Smooth muscle cell (in vitro differentiated cells): ENCODE results near the gene ELMO1. TPM values are rescaled to one million over a fixed set of nuclear protein-coding genes. Genes with fewer than 3 reads are reported as not detected.

Experiments used
- DNase-seq: peaks from one replicate; lab custom pipeline; 2025; ENCODE audit not compliant: unreplicated experiment; lab: John Stamatoyannopoulos, UW
- H2AFZ ChIP-seq: fragments of 200-600 bp; sonication (generic); 2 replicates; pipeline ENCODE4 v1.6.0; 2016; ENCODE audit warnings: antibody characterized with exemption, low read depth, mild to moderate bottlenecking
- H3F3A ChIP-seq: fragments of 200-600 bp; sonication (generic); 2 replicates; pipeline ENCODE4 v1.6.0; 2017; ENCODE audit warnings: antibody characterized with exemption, low read depth
- H3K27ac ChIP-seq: fragments of 200-600 bp; sonication (generic); 2 replicates; pipeline ENCODE4 v1.5.1; 2016; ENCODE audit warnings: low read depth, mild to moderate bottlenecking
- H3K27me3 ChIP-seq: fragments of 200-600 bp; sonication (generic); 2 replicates; pipeline ENCODE4 v1.6.1; 2016; ENCODE audit warnings: low read depth, mild to moderate bottlenecking
- H3K36me3 ChIP-seq: fragments of 200-600 bp; sonication (generic); 2 replicates; pipeline ENCODE4 v1.5.1; 2016; ENCODE audit warnings: low read depth
- H3K4me1 ChIP-seq: fragments of 200-600 bp; sonication (generic); 2 replicates; pipeline ENCODE4 v1.5.1; 2016; ENCODE audit warnings: low read depth
- H3K4me2 ChIP-seq: fragments of 200-600 bp; sonication (generic); 2 replicates; pipeline ENCODE4 v1.6.0; 2016; ENCODE audit warnings: mild to moderate bottlenecking
- H3K4me3 ChIP-seq: fragments of 200-600 bp; sonication (generic); 2 replicates; pipeline ENCODE4 v1.5.1; 2016; ENCODE audit warnings: mild to moderate bottlenecking
- H3K79me2 ChIP-seq: fragments of 200-600 bp; sonication (generic); 2 replicates; pipeline ENCODE4 v1.6.0; 2016; ENCODE audit warnings: low read depth, mild to moderate bottlenecking
- H3K9ac ChIP-seq: fragments of 200-600 bp; sonication (generic); 2 replicates; pipeline ENCODE4 v1.6.0; 2016; ENCODE audit warnings: low read depth
- H3K9me3 ChIP-seq: fragments of 200-600 bp; sonication (generic); replicated peaks from 2 replicates; pipeline ENCODE4 v1.5.1; 2016; ENCODE audit warnings: low read depth
- H4K20me1 ChIP-seq: fragments of 200-600 bp; sonication (generic); 2 replicates; pipeline ENCODE4 v1.6.0; 2016; ENCODE audit warnings: low read depth
- WGBS: methylation state at CpG from one replicate; pipeline ENCODE4 v1.1.7; 2016; ENCODE audit warnings: low lambda C conversion rate; 5-methylcytosine and 5-hydroxymethylcytosine counted together
- polyA plus RNA-seq: library from polyadenylated mRNA; unstranded; fragments of >200 nt; fragmentation: Nextera tagmentation; extraction: Ambion mirVana; gene quantifications from 2 replicates; pipeline ENCODE4 v1.2.1, GENCODE V29; 2016
- total RNA-seq: library from RNA; depleted of rRNA; stranded (reverse); fragments of >200 nt; gene quantifications from 2 replicates; pipeline ENCODE4 v1.2.3, GENCODE V29; 2014
- TF ChIP-seq, protein P1 (sequence below): fragments of 200-600 bp; sonication (generic); IDR thresholded peaks from 2 replicates; pipeline ENCODE4 v1.5.1; 2017; ENCODE audit warnings: borderline replicate concordance, mild to moderate bottlenecking, antibody characterized with exemption; ENCODE audit not compliant: insufficient read depth, poor library complexity, severe bottlenecking

Gene ELMO1
- total and polyA plus RNA-seq, 2 experiments from 2014 or later = 8.2 to 36.0 TPM

DNA sequence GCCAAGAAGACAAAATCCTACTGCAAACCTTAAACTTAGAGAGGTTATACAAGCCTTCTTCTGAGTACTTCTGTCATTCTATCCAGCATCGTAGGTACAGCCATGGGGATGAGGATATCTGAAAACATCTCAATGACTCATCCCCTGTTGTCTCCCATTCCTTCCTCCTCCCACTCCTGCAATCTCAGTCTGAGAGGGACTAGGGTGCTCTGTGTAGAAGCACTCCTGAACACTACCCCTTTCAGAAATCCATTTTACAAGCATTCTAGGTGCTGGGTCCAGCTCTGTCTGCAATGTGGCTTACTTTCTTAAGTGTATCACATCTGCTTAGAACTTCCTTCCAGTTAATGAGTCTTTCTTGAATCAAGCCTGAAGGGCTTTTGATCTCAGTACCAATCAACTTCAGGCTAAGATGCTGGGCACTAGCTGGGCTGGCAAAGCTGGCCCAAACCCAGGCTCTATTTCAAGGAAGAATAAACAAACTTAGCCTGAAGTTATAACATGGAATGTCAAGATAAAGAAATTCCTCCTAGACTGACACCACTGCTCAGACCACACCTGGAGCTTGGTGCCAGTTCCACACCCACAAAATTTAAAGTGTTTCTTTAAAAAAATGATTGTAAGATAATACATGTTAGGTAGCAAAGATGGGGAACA is 454.1 kb downstream of the ELMO1 start:
- Histone ChIP-seq H3K36me3 (no peaks in the 10 kb centered on the region), H3K4me3 (no peak overlapping the region), H3K4me1 (no peaks in the 10 kb centered on the region), H3K27me3 (no peaks in the 10 kb centered on the region), H2AFZ (no peak overlapping the region), H3K79me2 (no peaks in the 10 kb centered on the region), H3K9ac (no peak overlapping the region), H3F3A (no peaks in the 10 kb centered on the region), H3K4me2 (no peak overlapping the region), H4K20me1 (no peaks in the 10 kb centered on the region), H3K27ac (no peak overlapping the region), H3K9me3 (no peaks in the 10 kb centered on the region)
- TF ChIP-seq, protein P1, sequence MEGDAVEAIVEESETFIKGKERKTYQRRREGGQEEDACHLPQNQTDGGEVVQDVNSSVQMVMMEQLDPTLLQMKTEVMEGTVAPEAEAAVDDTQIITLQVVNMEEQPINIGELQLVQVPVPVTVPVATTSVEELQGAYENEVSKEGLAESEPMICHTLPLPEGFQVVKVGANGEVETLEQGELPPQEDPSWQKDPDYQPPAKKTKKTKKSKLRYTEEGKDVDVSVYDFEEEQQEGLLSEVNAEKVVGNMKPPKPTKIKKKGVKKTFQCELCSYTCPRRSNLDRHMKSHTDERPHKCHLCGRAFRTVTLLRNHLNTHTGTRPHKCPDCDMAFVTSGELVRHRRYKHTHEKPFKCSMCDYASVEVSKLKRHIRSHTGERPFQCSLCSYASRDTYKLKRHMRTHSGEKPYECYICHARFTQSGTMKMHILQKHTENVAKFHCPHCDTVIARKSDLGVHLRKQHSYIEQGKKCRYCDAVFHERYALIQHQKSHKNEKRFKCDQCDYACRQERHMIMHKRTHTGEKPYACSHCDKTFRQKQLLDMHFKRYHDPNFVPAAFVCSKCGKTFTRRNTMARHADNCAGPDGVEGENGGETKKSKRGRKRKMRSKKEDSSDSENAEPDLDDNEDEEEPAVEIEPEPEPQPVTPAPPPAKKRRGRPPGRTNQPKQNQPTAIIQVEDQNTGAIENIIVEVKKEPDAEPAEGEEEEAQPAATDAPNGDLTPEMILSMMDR = no peak
- DNase-seq = no peak
- WGBS = 17% methylated on average over 1 of the region's 1 CpG

DNA sequence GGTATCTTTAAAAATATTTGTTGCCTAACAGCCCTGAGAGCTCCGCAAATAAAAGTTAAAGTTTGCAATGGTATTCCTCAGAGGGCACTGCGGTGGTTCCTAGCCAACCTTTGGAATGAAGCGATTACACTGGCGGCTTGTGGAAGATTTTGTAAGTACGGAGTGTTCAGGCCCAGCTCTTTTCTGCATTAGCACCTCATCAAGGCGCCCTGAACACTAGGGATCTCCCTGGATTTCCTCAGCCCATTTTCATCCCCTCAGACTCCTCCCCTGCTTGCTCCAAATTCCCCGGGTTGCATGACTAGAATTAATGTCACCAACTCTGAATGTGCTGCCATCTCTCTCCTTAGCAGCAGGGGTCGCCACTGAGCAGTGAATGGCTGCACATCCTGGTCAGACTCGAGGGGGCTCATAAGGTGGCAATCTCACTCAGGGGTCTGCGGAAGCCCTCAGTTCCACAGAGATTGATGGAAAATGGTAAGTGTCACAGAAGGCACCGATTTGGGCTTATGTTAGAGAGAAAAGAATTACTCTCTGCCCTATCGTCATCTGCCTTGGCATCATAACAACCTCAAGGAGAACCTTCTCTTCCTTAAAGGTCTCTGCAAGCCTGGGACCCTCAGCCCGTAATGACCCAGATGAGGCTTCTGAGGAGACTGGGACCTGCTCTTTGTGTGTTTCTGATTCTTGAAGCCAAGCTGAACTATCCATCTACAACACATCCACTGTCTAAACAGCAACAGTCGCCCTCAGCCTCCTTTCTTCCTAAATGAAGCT is 461.5 kb downstream of the ELMO1 start:
- Histone ChIP-seq H3K9me3 (no peaks in the 10 kb centered on the region), H4K20me1 (no peaks in the 10 kb centered on the region), H3K4me3 (no peak overlapping the region), H3K27me3 (no peaks in the 10 kb centered on the region), H3K36me3 (no peaks in the 10 kb centered on the region), H3K79me2 (no peaks in the 10 kb centered on the region), H2AFZ (no peak overlapping the region), H3K9ac (no peak overlapping the region), H3K4me2 (no peak overlapping the region), H3F3A (no peaks in the 10 kb centered on the region), H3K4me1 (peaks cover 4% of the 10 kb centered on the region), H3K27ac (no peak overlapping the region)
- TF ChIP-seq, protein P1 = peak; percentile 86
- 54% methylated on average over 14 of the region's 14 CpGs for WGBS
- DNase-seq = peak; percentile 39

DNA sequence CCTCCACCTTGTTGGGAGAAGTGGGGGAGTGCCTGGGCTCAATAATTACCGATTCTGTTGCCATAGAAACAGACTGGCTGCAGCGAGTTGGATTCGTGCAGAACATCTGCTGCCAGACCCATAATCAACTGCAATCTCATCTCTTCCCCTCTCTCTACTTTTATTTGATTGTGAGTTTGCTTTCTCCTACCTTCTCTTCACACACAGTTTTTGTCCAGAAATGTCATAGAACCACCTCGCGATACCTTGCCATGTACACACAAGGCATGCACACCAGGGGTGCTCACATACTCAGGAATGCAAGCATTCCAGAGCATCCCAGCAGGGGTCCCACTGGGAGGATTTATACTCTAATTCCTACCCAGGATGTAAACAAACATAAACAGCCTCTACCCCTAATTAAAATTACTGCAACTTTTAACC is 462.1 kb downstream of the ELMO1 start:
- 60% methylated on average over 5 of the region's 5 CpGs for WGBS
- Histone ChIP-seq H4K20me1 (no peaks in the 10 kb centered on the region), H2AFZ (no peak overlapping the region), H3K4me1 (peaks cover 4% of the 10 kb centered on the region), H3K9ac (no peak overlapping the region), H3K79me2 (no peaks in the 10 kb centered on the region), H3F3A (no peaks in the 10 kb centered on the region), H3K4me3 (no peak overlapping the region), H3K36me3 (no peaks in the 10 kb centered on the region), H3K9me3 (no peaks in the 10 kb centered on the region), H3K27ac (no peak overlapping the region), H3K27me3 (no peaks in the 10 kb centered on the region), H3K4me2 (no peak overlapping the region)
- TF ChIP-seq, protein P1 = no peak
- DNase-seq = no peak
